NCI-H2196 (cell line): ENCODE data around the gene IL1RAPL2.
A peak's percentile ranks its signal among the peaks of the same experiment; 100 is the strongest.
"Not testable (repeated sequence)": the region's sequence is repeated elsewhere in the genome, so short reads cannot be mapped to it uniquely, and the experiment has no call there.

ENCODE experiments used
- DNase-seq: peaks from one replicate; lab custom pipeline; 2025; ENCODE audit not compliant: unreplicated experiment; lab: John Stamatoyannopoulos, UW

Gene IL1RAPL2

DNA sequence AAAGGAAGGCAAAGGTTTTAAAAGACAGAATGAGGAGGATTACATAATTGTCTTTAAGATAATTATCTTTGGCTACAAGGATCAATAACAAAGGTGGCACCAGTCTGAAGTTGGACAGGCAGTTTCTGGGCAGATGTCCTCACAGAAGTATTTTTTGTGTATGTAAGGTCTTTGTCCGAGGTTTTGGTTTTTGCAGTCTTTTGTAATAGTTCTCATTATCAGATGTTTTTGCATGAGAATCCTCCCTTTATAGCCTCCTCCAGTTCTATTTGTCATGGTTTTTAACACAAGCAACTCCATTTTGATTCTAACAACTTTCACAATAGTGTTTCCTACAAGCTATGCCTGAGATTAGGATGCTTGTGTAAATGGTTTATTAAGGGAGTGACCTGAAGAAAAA lies 286.2 kb downstream of the IL1RAPL2 start:
- DNase-seq, result no peak

GRCh38 chrX:104854188-104854587 lies 288.2 kb downstream of the IL1RAPL2 start:
- DNase-seq, result no peak

DNA sequence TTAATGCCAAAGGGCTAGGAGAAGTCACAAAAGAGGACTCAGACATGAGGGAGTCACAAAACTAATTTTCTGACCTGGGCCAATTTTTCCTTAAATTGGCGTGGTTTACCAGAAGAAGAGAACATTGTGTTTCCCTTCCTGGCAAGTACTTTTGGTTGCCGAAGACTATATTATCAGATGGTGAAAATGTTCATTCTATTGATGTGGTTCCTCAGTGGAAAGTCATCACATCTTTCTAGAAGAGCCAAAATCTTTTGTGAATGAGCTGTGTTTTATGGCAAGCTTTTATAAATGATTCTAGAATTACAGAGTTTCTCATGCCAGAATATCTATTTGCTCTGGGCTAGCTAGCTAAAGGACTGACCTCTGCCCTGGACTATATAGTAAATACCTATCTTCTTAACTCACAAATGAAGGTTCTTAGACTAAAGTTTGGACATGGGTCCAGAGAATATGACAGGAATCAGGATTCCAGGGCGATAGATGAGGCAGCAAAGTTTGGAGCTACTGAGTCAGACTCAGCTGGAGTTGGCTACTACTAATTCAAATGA lies 288.9 kb downstream of the IL1RAPL2 start:
- DNase-seq, result no peak

DNA sequence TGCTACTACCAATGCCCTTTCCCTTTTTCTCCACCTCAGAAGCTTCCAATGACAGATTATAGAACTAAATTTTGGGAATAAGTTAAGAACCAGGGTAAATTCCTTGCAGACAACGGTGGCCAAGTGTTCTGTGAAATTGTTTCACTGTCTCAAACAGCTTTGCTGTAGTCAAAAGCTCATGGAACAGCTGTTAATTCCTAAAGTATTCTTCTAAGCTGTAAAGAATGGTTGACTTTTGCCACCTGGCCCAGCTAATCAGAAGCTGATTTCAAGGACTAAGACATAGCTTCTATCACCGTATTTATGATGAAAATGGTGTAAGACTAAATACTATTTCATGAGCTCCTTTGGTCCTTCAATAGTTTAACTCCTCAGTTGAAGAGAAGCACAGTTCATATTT lies 297.5 kb downstream of the IL1RAPL2 start:
- DNase-seq, result no peak

GRCh38 chrX:104864296-104864695 lies 298.3 kb downstream of the IL1RAPL2 start:
- DNase-seq, result no peak

DNA sequence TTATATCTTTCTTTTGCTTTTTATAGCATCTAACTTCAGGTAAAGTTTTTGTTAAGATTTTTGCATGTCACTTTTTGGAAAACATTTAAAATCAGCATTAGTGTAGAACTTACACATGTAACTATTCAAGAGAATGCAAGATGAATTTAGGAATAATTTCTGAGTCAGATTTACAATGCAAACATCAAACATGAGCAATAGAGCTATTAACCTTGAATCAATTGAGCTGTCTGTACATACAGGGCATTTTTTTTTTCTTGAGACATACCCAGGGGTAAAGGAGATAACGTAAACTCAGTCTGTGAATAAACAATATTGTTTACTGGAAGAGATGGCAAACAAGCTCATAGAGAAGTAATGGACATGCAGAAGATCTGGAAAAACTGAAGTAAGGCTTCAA lies 311.5 kb downstream of the IL1RAPL2 start:
- DNase-seq, result no peak

DNA sequence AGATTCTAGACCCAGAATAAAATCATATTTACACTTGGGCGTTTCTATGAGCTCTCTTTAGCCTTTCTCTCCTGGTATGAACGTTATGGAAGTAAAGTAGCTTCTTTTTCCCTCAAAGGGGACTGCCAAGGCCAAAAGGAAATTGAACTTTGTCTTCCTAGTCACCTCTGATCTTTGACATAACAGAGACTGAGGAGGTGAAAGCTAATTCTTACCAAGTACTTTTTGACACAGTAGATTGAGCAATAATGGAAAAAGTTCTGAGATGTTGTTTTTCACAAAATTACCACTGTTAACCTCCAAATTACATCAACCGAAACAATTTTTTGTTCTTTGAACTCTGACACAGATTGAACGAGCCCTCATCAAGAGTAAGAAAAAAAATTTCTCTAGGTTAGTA lies 336.1 kb downstream of the IL1RAPL2 start:
- no peak for DNase-seq

- not testable (repeated sequence) for DNase-seq
Observed at GRCh38 chrX:104909694-104910093, 343.7 kb downstream of the IL1RAPL2 start.

- DNase-seq, result no peak
Observed at GRCh38 chrX:104913348-104913747, 347.3 kb downstream of the IL1RAPL2 start.

GRCh38 chrX:104914686-104915085 lies 348.7 kb downstream of the IL1RAPL2 start:
- not testable (repeated sequence) for DNase-seq

- no peak for DNase-seq
Observed at GRCh38 chrX:104918122-104918521, 352.1 kb downstream of the IL1RAPL2 start.

- no peak for DNase-seq
Observed at GRCh38 chrX:104921584-104922205, 355.7 kb downstream of the IL1RAPL2 start.

DNA sequence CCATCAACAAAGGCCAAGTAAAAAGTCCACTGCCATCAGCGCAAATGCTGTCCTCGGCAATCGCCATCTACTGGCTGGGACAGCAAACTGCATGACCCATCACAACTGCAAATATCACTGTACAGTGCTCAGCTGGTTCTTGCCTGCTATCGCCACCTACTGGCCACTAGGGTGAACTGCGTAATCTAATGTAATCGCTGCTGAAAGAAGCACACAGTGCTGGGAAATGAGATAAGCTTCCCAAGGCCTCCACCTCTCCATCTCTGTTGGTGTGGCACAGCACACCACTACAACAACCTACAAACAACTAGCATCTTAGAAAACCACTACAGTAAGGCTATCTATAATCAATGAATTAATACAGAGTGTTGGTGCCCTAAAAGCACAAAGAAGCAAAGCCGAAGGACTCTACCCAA lies 356.2 kb downstream of the IL1RAPL2 start:
- peak; percentile 25 for DNase-seq

GRCh38 chrX:104929324-104929723 lies 363.3 kb downstream of the IL1RAPL2 start:
- no peak for DNase-seq

- no peak for DNase-seq
Observed at GRCh38 chrX:104935581-104935980, 369.6 kb downstream of the IL1RAPL2 start.

GRCh38 chrX:104953251-104953650 lies 387.3 kb downstream of the IL1RAPL2 start:
- DNase-seq, result no peak

DNA sequence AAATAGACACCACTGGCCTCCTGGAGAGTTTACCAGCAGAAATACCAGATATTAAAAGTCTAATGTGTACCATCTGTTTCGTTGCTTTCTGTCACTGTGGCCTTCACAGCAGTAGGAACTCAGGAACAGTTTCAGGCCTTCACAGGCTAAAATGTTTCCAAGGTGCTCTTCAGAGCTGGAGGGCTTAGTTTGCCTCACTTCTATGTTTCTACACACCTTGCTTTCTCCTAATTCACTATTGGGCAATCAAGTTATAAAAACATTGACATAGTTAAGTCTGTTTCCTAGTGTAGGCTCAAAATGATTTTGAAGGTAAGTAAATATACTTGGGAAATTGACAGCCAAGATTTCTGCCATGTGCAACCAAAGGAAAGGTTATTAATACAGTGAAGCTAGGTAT lies 395.9 kb downstream of the IL1RAPL2 start:
- DNase-seq, result no peak

- no peak for DNase-seq
Observed at GRCh38 chrX:104968241-104968640, 402.2 kb downstream of the IL1RAPL2 start.

GRCh38 chrX:104972737-104973136 lies 406.7 kb downstream of the IL1RAPL2 start:
- no peak for DNase-seq

DNA sequence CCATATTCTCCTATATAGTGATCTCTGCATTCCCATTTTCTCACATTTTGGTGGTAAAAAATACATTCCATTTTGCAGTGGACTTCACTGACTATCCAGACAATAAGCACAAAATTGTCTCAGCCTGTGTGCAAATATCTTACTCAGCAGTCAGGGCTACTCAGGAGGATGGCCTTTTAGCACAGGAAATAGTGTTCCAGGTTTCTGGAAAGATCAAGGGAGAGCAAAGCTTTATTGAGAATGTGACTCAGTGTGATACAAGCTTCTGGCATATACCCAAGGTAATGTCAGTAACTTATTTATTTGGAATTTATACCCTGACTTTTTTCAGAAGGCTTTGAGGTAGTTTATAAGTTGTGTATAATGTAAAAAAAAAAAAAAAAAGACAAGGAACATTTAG lies 421.1 kb downstream of the IL1RAPL2 start:
- no peak for DNase-seq

- DNase-seq, result no peak
Observed at GRCh38 chrX:104988038-104988437, 422.0 kb downstream of the IL1RAPL2 start.

DNA sequence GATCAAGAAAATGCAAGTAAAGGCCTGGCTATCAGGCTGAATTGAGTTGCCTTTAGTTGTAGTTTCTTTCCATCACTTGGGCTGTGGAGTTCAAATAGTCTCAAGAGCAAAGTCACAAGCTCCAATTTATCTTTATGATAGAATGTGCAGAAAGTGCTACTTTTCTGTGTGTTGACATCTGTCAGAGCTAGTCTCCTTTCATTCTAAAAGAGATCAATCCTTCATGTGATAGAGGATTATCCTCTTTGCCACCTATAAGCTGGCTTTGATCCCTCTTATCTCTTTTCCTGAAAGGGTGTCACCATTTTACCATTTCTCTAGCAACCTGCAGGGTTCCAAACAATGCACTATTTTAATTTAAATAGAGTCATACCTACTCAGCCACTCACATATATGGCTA lies 429.5 kb downstream of the IL1RAPL2 start:
- DNase-seq, result no peak

GRCh38 chrX:105006103-105006502 lies 440.1 kb downstream of the IL1RAPL2 start:
- DNase-seq, result no peak
